ENCODE results near the gene DERA. TPM values are rescaled to one million over a fixed set of nuclear protein-coding genes. Genes with fewer than 3 reads are reported as not detected.
"Not testable (repeated sequence)": the region's sequence is repeated elsewhere in the genome, so short reads cannot be mapped to it uniquely, and the experiment has no call there.

Gene DERA
- total RNA-seq, 1 donor from 2014 or later, result 91.2 TPM

- TF ChIP-seq EZH2 (IDR thresholded peaks at IDR 0.05), result no peak
- TF ChIP-seq, protein P1, sequence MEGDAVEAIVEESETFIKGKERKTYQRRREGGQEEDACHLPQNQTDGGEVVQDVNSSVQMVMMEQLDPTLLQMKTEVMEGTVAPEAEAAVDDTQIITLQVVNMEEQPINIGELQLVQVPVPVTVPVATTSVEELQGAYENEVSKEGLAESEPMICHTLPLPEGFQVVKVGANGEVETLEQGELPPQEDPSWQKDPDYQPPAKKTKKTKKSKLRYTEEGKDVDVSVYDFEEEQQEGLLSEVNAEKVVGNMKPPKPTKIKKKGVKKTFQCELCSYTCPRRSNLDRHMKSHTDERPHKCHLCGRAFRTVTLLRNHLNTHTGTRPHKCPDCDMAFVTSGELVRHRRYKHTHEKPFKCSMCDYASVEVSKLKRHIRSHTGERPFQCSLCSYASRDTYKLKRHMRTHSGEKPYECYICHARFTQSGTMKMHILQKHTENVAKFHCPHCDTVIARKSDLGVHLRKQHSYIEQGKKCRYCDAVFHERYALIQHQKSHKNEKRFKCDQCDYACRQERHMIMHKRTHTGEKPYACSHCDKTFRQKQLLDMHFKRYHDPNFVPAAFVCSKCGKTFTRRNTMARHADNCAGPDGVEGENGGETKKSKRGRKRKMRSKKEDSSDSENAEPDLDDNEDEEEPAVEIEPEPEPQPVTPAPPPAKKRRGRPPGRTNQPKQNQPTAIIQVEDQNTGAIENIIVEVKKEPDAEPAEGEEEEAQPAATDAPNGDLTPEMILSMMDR (IDR thresholded peaks at IDR 0.05), result peak; percentile 80
- no peak for TF ChIP-seq EZH2phosphoT487 (IDR thresholded peaks at IDR 0.05)
- H3K4me1 ChIP-seq, result no peaks in the 10 kb centered on the region
- H3K4me3 Mint-ChIP-seq, result no peak overlapping the region
Observed at GRCh38 chr12:15899282-15899870, 11.8 kb upstream of the DERA start.

DNA sequence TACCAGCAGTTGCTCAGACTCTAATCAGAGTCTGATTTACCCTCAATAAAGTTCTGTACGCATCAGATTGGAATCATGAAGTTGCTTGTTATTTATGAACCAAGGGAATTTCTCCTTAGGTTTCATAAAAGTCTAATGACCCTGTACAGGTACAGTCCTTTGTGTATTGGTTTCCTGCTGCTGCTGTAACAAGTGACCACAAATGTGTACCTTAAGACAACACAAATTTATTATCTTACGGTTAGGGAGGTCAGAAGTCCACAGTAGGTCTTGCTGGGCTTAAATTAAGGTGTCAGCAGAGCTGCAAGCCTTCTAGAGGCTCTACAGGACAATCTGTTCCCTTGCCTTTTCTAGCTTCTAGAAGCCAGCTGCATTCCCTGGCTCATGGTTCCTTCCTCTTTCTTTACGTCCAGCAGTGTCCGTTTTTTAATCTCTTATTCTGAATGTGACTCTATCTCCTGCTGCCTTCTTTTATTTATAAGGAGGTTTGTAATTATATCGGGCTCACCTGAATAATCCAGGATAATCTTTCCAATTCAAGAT lies 6.7 kb upstream of the DERA start:
- peaks cover 17% of the 10 kb centered on the region for H3F3A ChIP-seq (ENCODE audit: low read depth)
- no peak overlapping the region for H3K4me2 ChIP-seq
- TF ChIP-seq EZH2phosphoT487 (IDR thresholded peaks at IDR 0.05), result no peak
- TF ChIP-seq, protein P1 (IDR thresholded peaks at IDR 0.05), result no peak
- TF ChIP-seq EZH2 (IDR thresholded peaks at IDR 0.05), result no peak
- no peaks in the 10 kb centered on the region for H3K9me3 ChIP-seq (ENCODE audit: low read depth)
- H3K27ac ChIP-seq, result peak overlapping the region; percentile 15
- H3K9ac ChIP-seq, result no peak overlapping the region
- Mint-ChIP-seq H3K27ac (no peak overlapping the region), H3K27me3 (ENCODE audit: insufficient read depth, low read depth) (no peaks in the 10 kb centered on the region), H3K36me3 (peaks cover 26% of the 10 kb centered on the region), H3K9me3 (no peaks in the 10 kb centered on the region), H3K4me1 (no peaks in the 10 kb centered on the region), H3K4me3 (no peak overlapping the region)
- peaks cover 3% of the 10 kb centered on the region for H4K20me1 ChIP-seq (ENCODE audit: low read depth)
- no peaks in the 10 kb centered on the region for H3K79me2 ChIP-seq (ENCODE audit: low read depth)
- H2AFZ ChIP-seq (replicated peaks), result no peak overlapping the region
- no peak for DNase-seq (ENCODE audit: low spot score)
- H3K4me1 ChIP-seq, result no peaks in the 10 kb centered on the region
- H3K36me3 ChIP-seq, result peaks cover 21% of the 10 kb centered on the region
- no peak overlapping the region for H3K4me3 ChIP-seq
- no peaks in the 10 kb centered on the region for H3K27me3 ChIP-seq

More at GRCh38 chr12:15899282-15899870, 11.8 kb upstream of the DERA start:
- no peaks in the 10 kb centered on the region for H3K27me3 ChIP-seq
- no peak overlapping the region for H3K27ac ChIP-seq
- H2AFZ ChIP-seq (replicated peaks), result no peak overlapping the region
- H3K4me3 ChIP-seq, result no peak overlapping the region
- no peak overlapping the region for H3K9ac ChIP-seq
- no peak overlapping the region for H3K4me2 ChIP-seq
- Mint-ChIP-seq H3K4me1 (no peaks in the 10 kb centered on the region), H3K36me3 (peaks cover 29% of the 10 kb centered on the region), H3K27me3 (ENCODE audit: insufficient read depth, low read depth) (no peaks in the 10 kb centered on the region), H3K27ac (no peak overlapping the region), H3K9me3 (no peaks in the 10 kb centered on the region)
- H3F3A ChIP-seq (ENCODE audit: low read depth), result peaks cover 25% of the 10 kb centered on the region
- peaks cover 45% of the 10 kb centered on the region for H3K36me3 ChIP-seq
- H3K9me3 ChIP-seq (ENCODE audit: low read depth), result no peaks in the 10 kb centered on the region
- peak; percentile 38 for DNase-seq (ENCODE audit: low spot score)
- H3K79me2 ChIP-seq (ENCODE audit: low read depth), result peaks cover 9% of the 10 kb centered on the region
- peaks cover 20% of the 10 kb centered on the region for H4K20me1 ChIP-seq (ENCODE audit: low read depth)

GRCh38 chr12:15910468-15910863 lies 666 bp upstream of the DERA start:
- H3K4me2 ChIP-seq, result peak overlapping the region; percentile 90
- H4K20me1 ChIP-seq (ENCODE audit: low read depth), result peaks cover 14% of the 10 kb centered on the region
- no peaks in the 10 kb centered on the region for H3K9me3 Mint-ChIP-seq
- H3K4me3 Mint-ChIP-seq, result peak overlapping the region; percentile 89
- H3K4me1 ChIP-seq, result peaks cover 12% of the 10 kb centered on the region
- H3K27me3 Mint-ChIP-seq (ENCODE audit: insufficient read depth, low read depth), result no peaks in the 10 kb centered on the region
- H3K27me3 ChIP-seq, result no peaks in the 10 kb centered on the region
- H3K36me3 Mint-ChIP-seq, result no peaks in the 10 kb centered on the region
- peaks cover 32% of the 10 kb centered on the region for H3K79me2 ChIP-seq (ENCODE audit: low read depth)
- H2AFZ ChIP-seq (replicated peaks), result peak overlapping the region; percentile 63
- no peak for DNase-seq (ENCODE audit: low spot score)
- no peak overlapping the region for H3K9ac ChIP-seq
- peak overlapping the region; percentile 74 for H3K4me3 ChIP-seq
- H3K27ac ChIP-seq, result no peak overlapping the region
- no peaks in the 10 kb centered on the region for H3K36me3 ChIP-seq
- peaks cover 20% of the 10 kb centered on the region for H3K4me1 Mint-ChIP-seq
- H3F3A ChIP-seq (ENCODE audit: low read depth), result peaks cover 25% of the 10 kb centered on the region
- H3K9me3 ChIP-seq (ENCODE audit: low read depth), result no peaks in the 10 kb centered on the region
- no peak overlapping the region for H3K27ac Mint-ChIP-seq
- TF ChIP-seq EZH2phosphoT487 (IDR thresholded peaks at IDR 0.05) (no peak), EZH2 (IDR thresholded peaks at IDR 0.05) (no peak)
- TF ChIP-seq, protein P1 (IDR thresholded peaks at IDR 0.05), result no peak

DNA sequence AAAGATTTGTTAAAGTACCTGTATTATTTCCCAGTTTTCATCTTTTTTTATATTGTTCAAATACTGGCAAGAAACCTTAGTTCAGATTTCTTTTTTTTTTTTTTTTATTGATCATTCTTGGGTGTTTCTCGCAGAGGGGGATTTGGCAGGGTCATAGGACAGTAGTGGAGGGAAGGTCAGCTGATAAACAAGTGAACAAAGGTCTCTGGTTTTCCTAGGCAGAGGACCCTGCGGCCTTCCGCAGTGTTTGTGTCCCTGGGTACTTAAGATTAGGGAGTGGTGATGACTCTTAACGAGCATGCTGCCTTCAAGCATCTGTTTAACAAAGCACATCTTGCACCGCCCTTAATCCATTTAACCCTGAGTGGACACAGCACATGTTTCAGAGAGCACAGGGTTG lies 799 bp downstream of the DERA start:
- H3K36me3 Mint-ChIP-seq, result not testable (repeated sequence)

GRCh38 chr12:15914131-15914530 lies 3.0 kb downstream of the DERA start:
- peaks cover 35% of the 10 kb centered on the region for H3K4me1 ChIP-seq
- not testable (repeated sequence) for H3K27me3 Mint-ChIP-seq (ENCODE audit: insufficient read depth, low read depth)

More for the DNA sequence above, 799 bp downstream of the DERA start:
- not testable (repeated sequence) for H3K36me3 ChIP-seq; H3K27me3 ChIP-seq; H3K9me3 ChIP-seq (ENCODE audit: low read depth); DNase-seq (ENCODE audit: low spot score); H3K9me3 Mint-ChIP-seq; H3K27me3 Mint-ChIP-seq (ENCODE audit: insufficient read depth, low read depth)
- peak overlapping the region; percentile 96 for H3K27ac Mint-ChIP-seq
- peak overlapping the region; percentile 77 for H3K9ac ChIP-seq
- peaks cover 45% of the 10 kb centered on the region for H3K79me2 ChIP-seq (ENCODE audit: low read depth)
- peak overlapping the region; percentile 93 for H3K4me3 Mint-ChIP-seq
- H3K4me2 ChIP-seq, result peak overlapping the region; percentile 91
- H3K4me3 ChIP-seq, result peak overlapping the region; percentile 74
- peaks cover 26% of the 10 kb centered on the region for H4K20me1 ChIP-seq (ENCODE audit: low read depth)
- peaks cover 18% of the 10 kb centered on the region for H3F3A ChIP-seq (ENCODE audit: low read depth)
- peak overlapping the region; percentile 63 for H2AFZ ChIP-seq (replicated peaks)
- peaks cover 14% of the 10 kb centered on the region for H3K4me1 ChIP-seq
- peaks cover 24% of the 10 kb centered on the region for H3K4me1 Mint-ChIP-seq
- H3K27ac ChIP-seq, result peak overlapping the region; percentile 61

More at GRCh38 chr12:15914131-15914530, 3.0 kb downstream of the DERA start:
- not testable (repeated sequence) for H3K9me3 ChIP-seq (ENCODE audit: low read depth); H3K36me3 Mint-ChIP-seq; H3K27ac Mint-ChIP-seq; H3K9me3 Mint-ChIP-seq; H3K4me3 Mint-ChIP-seq; H2AFZ ChIP-seq (replicated peaks); H3K4me2 ChIP-seq; H3K27ac ChIP-seq; H3K27me3 ChIP-seq; H3K9ac ChIP-seq; H3K36me3 ChIP-seq; H3K4me3 ChIP-seq; DNase-seq (ENCODE audit: low spot score)
- peaks cover 64% of the 10 kb centered on the region for H3K79me2 ChIP-seq (ENCODE audit: low read depth)
- H3K4me1 Mint-ChIP-seq, result peaks cover 41% of the 10 kb centered on the region
- H3F3A ChIP-seq (ENCODE audit: low read depth), result peaks cover 14% of the 10 kb centered on the region
- peaks cover 45% of the 10 kb centered on the region for H4K20me1 ChIP-seq (ENCODE audit: low read depth)
